ENCODE data around the gene GRID2. TPM values are rescaled to one million over a fixed set of nuclear protein-coding genes. Genes with fewer than 3 reads are reported as not detected.

GRID2 gene
- total and polyA plus RNA-seq, 2 experiments from 2014 or later, result 0.12 TPM; not detected in 1

DNA sequence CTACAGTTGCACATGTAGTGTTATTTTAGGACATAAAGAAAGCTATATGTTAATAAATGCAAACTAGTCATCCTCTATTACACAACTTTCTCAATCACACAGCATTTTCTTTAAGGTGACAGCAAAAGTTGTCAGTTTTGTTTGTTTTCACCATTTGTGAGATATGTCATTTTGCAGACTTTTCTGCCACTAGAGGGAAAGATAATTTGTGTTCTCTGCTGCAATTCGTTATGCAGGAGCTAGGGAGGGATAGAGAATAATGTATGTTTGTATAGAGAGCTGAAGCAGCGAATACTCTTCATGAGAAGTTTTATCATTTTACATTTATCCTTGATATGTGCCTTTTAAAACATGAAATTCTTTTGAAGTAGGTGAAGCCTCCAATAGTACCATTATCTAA is 854.2 kb downstream of the GRID2 start:
- TF ChIP-seq CTCF (IDR thresholded peaks at IDR 0.05; ENCODE audit: low read depth, low read length), result no peak
- Histone ChIP-seq H3K4me3 (no peak overlapping the region), H3K27ac (no peak overlapping the region), H3K27me3 (no peaks in the 10 kb centered on the region), H3K36me3 (no peaks in the 10 kb centered on the region), H3K9me3 (ENCODE audit: low read depth) (no peaks in the 10 kb centered on the region), H3K4me1 (ENCODE audit: low read depth) (no peaks in the 10 kb centered on the region)
- peak in 1 of 2 donors; percentile 3 for DNase-seq (ENCODE audit: low read depth in 1 of 2, low spot score in 1 of 2)

DNA sequence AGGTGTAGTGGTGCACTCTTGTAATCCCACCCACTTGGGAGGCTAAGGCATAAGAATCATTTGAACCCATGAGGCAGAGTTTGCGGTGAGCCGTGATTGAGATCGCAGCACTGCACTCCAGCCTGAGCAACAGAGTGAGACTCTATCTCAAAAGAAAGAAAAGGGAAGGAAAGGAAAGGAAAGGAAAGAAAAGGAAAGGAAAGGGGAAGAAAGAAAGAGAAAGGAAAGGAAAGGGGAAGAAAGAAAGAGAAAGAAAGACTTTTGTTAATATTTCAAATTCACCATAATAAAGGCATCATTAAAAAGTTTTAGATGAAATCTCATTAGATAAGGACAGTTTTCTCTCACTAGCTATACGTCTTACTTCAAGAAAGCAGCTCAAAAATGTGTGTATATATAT is 864.3 kb downstream of the GRID2 start:
- TF ChIP-seq CTCF (IDR thresholded peaks at IDR 0.05; ENCODE audit: low read depth, low read length), result no peak
- DNase-seq (ENCODE audit: low read depth in 1 of 2, low spot score in 1 of 2), result no peak
- no peak overlapping the region for H3K27ac ChIP-seq
- H3K36me3 ChIP-seq, result no peaks in the 10 kb centered on the region
- H3K27me3 ChIP-seq, result no peaks in the 10 kb centered on the region
- no peaks in the 10 kb centered on the region for H3K9me3 ChIP-seq (ENCODE audit: low read depth)
- H3K4me3 ChIP-seq, result no peak overlapping the region
- peaks cover 5% of the 10 kb centered on the region for H3K4me1 ChIP-seq (ENCODE audit: low read depth)

DNA sequence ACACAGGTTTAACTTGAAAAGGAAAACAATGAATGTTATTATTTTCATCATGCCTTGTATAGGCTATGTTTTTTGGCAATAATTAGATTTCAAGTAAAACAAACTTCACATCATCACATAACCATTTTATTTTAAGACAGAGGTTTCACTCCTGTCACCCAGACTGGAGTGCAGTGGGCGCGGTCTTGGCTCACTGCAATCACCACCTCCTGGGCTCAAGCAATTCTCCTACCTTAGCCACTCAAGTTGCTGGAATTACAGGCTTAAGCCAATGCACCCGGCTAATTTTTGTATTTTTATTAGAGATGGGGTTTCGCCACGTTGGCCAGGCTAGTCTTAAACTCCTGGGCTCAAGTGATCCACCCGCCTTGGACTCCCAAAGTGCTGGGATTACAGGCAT is 866.2 kb downstream of the GRID2 start:
- Histone ChIP-seq H3K27ac (no peak overlapping the region), H3K36me3 (no peaks in the 10 kb centered on the region), H3K9me3 (ENCODE audit: low read depth) (no peaks in the 10 kb centered on the region), H3K27me3 (no peaks in the 10 kb centered on the region), H3K4me1 (ENCODE audit: low read depth) (peaks cover 4% of the 10 kb centered on the region), H3K4me3 (no peak overlapping the region)
- no peak for DNase-seq (ENCODE audit: low read depth in 1 of 2, low spot score in 1 of 2)
- no peak for TF ChIP-seq CTCF (IDR thresholded peaks at IDR 0.05; ENCODE audit: low read depth, low read length)

DNA sequence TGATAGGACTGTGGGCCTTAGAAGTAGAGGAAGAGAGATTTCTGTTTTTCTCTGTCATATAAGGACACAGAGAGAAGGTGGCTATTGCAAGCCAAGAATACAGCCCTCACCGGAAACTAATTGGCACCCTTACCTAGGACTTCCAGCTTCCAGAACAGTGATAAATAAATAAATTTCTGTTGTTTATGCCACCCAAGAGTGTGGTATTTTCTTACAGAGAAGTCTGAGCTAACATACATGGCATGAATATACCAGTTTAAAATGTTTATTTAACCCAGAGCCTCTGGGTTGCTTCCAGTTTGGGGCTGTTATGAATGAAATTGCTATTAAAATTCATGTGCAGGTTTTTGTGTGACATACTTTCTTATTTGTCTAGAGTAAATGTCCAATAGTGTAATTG is 870.8 kb downstream of the GRID2 start:
- TF ChIP-seq CTCF (IDR thresholded peaks at IDR 0.05; ENCODE audit: low read depth, low read length), result no peak

GRCh38 chr4:93178279-93178678 is 874.5 kb downstream of the GRID2 start:
- DNase-seq (ENCODE audit: low read depth in 1 of 2, low spot score in 1 of 2), result no peak
- H3K4me1 ChIP-seq (ENCODE audit: low read depth), result peaks cover 1% of the 10 kb centered on the region
- H3K4me3 ChIP-seq, result no peak overlapping the region
- H3K9me3 ChIP-seq (ENCODE audit: low read depth), result no peaks in the 10 kb centered on the region
- TF ChIP-seq CTCF (IDR thresholded peaks at IDR 0.05; ENCODE audit: low read depth, low read length), result no peak
- H3K36me3 ChIP-seq, result no peaks in the 10 kb centered on the region
- no peaks in the 10 kb centered on the region for H3K27me3 ChIP-seq
- no peak overlapping the region for H3K27ac ChIP-seq

More for the DNA sequence above, 870.8 kb downstream of the GRID2 start:
- H3K27me3 ChIP-seq, result no peaks in the 10 kb centered on the region
- no peaks in the 10 kb centered on the region for H3K4me1 ChIP-seq (ENCODE audit: low read depth)
- H3K4me3 ChIP-seq, result no peak overlapping the region
- no peaks in the 10 kb centered on the region for H3K9me3 ChIP-seq (ENCODE audit: low read depth)
- H3K36me3 ChIP-seq, result no peaks in the 10 kb centered on the region
- DNase-seq (ENCODE audit: low read depth in 1 of 2, low spot score in 1 of 2), result no peak
- H3K27ac ChIP-seq, result no peak overlapping the region

DNA sequence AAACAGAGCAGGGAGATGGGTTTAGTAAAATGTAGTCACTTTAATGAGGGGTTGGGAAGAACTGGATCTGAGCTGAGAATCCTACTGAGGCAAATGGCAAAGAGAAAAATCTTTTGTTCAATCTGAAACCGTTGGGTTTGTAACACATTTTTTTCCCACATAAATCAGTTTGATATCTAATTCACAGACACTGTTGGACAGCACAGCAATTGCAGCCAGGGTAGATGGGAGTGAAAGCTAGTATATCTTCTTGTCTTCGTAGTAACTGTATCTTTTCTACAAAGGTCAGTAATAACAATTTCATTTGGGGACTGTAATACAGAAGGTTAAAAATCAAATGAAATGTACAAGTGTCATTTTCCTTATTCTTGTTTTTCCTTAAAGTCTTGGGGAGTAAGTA is 875.3 kb downstream of the GRID2 start:
- Histone ChIP-seq H3K27ac (no peak overlapping the region), H3K27me3 (no peaks in the 10 kb centered on the region), H3K9me3 (ENCODE audit: low read depth) (no peaks in the 10 kb centered on the region), H3K4me1 (ENCODE audit: low read depth) (peaks cover 9% of the 10 kb centered on the region), H3K36me3 (no peaks in the 10 kb centered on the region), H3K4me3 (no peak overlapping the region)
- TF ChIP-seq CTCF (IDR thresholded peaks at IDR 0.05; ENCODE audit: low read depth, low read length), result no peak
- DNase-seq (ENCODE audit: low read depth in 1 of 2, low spot score in 1 of 2), result no peak

Measured in cardiac muscle cell (in vitro differentiated cells and primary cell).